GM04504 (cell line): ENCODE results near the gene REXO2.

Experiments
- DNase-seq: peaks from one replicate; pipeline ENCODE4 v3.0.0-alpha.2; 2012; ENCODE audit warnings: low read depth

Gene REXO2

DNA sequence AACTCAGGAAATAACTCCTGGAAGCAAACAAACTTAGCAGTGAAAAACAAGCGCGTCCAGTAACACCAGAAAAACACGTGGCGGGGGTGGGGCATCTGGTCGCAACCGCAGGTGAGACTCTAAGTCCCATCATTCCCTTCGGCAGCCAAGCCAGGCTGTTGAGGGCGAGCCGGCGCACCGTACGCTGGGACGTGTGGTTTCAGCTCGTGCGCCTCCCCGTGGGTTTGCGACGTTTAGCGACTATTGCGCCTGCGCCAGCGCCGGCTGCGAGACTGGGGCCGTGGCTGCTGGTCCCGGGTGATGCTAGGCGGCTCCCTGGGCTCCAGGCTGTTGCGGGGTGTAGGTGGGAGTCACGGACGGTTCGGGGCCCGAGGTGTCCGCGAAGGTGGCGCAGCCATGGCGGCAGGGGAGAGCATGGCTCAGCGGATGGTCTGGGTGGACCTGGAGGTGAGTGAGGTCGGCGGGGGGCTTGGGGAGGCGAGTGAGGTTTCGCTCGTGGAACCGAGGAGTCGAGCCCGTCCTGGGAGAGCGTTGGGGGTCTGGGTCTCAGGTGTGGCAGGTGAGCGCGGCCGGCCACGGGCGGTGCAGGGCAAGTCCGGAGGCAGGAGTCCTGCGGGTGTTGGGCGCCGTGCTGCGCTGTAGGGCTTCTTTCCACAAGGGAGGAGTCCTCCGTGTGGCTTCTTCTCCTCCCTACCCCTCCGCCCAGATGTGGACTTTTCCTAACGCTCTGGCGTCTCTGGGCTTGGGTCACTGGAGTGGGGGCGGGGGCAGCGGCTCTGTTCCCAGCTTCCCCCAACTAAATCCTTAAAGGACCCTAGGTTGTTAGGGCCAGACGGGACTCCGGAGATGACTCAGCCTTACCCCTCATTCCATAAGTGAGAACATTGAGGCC lies at the start of gene REXO2:
REXO2 (plus strand) TSS at position 239 of the 892 bp plus-strand sequence; CDS start at position 301, 62 bp downstream.
- peak; percentile 89 for DNase-seq

- DNase-seq = no peak
Observed at GRCh38 chr11:114392735-114393667, 46.3 kb upstream of the REXO2 start.

DNA sequence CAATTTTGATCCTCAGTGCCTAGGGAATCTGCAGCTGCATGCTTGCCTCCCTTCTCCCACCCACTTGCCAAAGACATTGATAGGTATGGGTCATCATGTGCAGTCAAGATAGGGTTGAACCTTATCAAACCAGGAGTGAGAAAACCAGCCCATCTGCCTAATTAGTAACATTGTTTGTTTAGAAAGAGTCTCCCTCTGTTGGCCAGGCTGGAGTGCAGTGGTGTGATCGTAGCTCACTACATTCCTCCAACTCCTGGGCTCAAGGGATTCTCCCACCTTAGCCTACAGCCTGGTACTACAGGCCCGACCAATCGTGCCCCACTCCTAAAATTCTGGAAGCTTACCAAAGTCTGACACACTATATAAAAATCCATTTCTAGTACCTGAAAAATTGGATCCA lies 43.5 kb upstream of the REXO2 start:
- DNase-seq = no peak

- DNase-seq = no peak
Observed at GRCh38 chr11:114396916-114397315, 42.4 kb upstream of the REXO2 start.

- DNase-seq = no peak
Observed at GRCh38 chr11:114397349-114397982, 41.8 kb upstream of the REXO2 start.

GRCh38 chr11:114398303-114398920 lies 40.9 kb upstream of the REXO2 start:
- DNase-seq = no peak

DNA sequence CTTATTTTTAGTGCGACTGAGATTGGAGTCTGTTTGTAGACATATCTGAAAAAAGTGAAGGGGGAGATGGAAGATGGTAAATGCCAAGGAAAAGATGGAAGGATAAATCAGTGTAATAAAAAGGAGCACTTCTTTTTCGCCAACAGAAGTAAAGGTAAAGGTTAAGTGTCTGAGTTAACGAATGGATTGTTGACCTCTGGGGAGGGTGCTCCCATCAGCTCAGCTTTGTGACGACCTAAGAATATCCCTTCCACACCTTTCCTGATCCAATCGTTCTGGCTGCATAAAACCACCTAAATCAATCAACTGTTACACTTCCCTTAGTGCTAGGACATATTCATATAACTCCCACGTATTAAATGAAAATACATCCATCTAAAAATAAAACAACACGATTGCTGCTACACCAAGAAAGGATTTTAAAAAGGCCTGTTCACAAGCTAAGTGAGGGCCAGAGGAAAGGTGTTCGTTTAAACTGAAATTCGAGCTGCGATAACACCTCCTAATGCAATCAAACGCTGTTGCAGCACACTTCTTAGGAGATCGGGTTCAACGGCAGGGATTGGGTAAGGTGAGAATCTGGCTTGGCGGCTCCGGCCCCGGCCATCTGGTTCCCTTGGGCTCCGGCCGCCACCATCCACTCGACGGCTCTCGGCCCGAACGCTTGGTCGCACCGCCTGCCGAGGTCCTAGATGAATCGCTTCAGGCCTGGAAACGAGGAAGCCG lies 39.6 kb upstream of the REXO2 start:
- no peak for DNase-seq

GRCh38 chr11:114400216-114400914 lies 38.9 kb upstream of the REXO2 start, which contains the start of the genes C11orf71 and RBM7:
TSS of gene C11orf71 (minus strand) at chr11:114400511. CDS start at chr11:114400331, 180 bp downstream.
TSS of gene RBM7 (plus strand) at chr11:114400666. CDS start at chr11:114400672, 6 bp downstream.
- peak; percentile 98 for DNase-seq

- DNase-seq = no peak
Observed at GRCh38 chr11:114400915-114401223, 38.4 kb upstream of the REXO2 start.

GRCh38 chr11:114401311-114401710 lies 38.0 kb upstream of the REXO2 start:
- DNase-seq = no peak

DNA sequence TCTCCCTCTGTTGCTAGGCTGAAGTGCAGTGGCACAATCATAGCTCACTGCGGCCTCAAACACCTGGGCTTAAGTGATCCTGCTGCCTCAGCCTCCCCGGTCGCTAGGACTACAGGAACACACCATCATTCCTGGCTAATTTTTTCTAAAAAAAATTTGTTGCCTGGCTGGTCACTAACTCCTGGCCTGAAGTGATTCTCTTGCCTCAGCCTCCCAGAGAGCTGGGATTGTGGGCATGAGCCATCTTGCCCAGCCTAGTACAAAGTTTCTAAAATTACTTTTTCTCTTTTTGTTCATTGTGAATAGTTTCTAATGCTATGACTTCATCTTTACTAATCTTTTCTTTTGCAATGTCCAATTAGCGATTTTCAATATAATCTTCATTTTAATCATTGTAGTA lies 26.3 kb upstream of the REXO2 start:
- no peak for DNase-seq

- no peak for DNase-seq
Observed at GRCh38 chr11:114413958-114414357, 25.3 kb upstream of the REXO2 start.

DNA sequence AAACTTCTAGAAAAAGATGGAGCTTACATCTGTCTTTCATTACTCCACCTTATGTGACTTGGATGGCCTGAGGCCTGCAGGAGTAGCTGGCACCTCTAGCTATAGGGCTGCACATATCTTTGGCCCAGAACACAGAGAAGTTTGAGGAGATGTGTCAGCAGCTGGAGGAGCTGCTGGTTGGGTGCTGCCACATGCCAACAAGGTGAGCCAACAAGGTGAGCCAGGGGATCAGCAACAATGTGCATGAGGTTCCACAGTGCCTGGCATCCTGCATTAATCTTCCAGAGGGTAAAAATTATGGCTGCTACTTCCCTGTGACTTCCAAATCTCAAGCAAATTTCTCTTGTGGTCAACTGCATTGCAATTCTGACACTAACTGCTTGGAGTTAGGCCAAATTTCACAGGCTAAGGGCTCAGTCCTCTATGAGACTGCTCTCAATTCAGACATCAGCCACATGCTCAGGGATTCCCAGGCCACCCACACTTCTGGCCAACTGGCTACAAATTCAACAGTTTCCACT lies 22.8 kb upstream of the REXO2 start:
- DNase-seq = no peak

DNA sequence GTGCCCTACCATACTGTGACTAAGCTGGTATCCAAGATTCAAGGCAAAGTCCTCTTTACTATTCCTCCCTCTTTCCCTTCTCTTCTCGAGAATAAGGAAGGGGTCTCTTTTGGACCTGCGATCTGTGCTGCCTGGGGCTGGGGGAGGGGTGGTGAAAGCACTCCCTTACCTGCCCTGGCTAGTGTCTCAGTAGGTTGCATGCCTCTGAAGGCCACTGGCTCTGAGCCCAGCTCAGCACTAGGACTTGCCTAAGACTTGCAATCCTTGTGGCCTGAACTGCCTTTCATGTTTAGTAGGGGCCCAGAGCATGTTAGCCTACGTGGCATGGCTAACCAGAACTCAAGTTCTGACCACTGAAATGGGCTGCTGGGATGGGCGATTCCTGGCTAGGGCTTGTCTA lies 13.0 kb upstream of the REXO2 start:
- DNase-seq = no peak

DNA sequence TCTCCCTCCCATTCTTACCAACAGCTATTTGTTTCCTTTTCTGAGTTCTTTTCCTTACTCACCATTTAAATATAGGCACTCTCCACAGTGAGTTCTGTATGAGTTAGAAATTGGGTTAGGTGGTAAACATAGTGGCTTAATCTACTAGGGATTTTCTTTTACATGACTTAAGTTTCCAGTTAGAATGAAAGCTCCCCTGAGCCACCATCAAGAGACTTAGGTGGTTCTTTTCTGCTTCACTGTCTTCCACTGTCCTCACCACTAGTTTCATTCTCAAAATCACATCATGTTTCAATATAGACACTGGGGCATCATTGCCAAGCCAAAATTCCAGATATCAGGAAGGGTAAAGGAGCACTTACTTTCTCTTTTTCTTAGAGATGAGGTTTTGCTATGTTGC lies 9.0 kb upstream of the REXO2 start:
- no peak for DNase-seq

DNA sequence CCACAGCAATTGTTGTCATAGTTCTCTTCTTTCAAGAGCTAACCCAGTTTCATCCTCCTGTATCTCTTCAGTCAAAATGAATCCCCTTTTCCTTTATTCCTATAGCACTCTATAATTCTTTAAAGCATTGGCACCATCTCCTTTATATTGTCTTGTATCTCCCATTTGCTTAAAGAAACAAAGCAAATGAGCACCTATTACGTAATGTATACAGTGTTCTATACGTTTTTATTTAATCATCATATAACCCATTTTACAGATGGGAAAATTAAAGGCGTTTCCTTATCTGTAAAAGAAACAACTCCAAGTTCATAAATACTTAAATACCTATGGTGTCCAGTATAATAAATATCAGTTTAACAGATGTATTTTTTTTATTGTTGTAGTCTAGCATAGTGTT lies 6.4 kb upstream of the REXO2 start:
- no peak for DNase-seq

DNA sequence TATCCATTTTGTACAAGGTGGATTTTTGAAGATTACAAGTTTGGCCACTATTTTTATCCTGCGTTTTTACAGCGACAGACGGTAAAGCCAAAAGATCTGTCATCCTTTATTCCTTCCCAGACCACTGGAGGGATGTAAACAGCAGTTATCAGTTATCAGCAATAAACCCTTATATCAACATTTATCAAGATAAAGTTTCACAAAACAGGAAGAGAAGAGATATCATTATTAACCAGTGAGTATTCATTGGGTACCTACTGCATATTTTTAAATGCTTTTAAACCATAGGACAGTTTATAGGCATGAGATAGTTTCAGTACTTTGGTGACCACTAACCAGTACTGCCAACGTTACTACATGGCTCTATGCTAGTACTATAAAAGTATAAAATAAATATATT lies 5.9 kb upstream of the REXO2 start:
- DNase-seq = no peak

GRCh38 chr11:114438303-114438702 lies 964 bp upstream of the REXO2 start:
- DNase-seq = no peak

- DNase-seq = no peak
Observed at GRCh38 chr11:114440121-114440860, 1.0 kb downstream of the REXO2 start.
